IgD-negative memory B cell (primary cell): Measurements from ENCODE around the gene TMEM169. TPM values are rescaled to one million over a fixed set of nuclear protein-coding genes. Genes with fewer than 3 reads are reported as not detected.

ENCODE experiments used
- H3K27ac Mint-ChIP-seq, 3 donors: one replicate each; pipeline ENCODE4 v1.8.0; 2020 to 2022; ENCODE audit warnings: mild to moderate bottlenecking in 3 of 3, mixed read lengths in 3 of 3, moderate library complexity in 1 of 3
- H3K27me3 Mint-ChIP-seq: one replicate; pipeline ENCODE4 v1.8.0; 2021; ENCODE audit warnings: mixed read lengths
- H3K36me3 Mint-ChIP-seq: one replicate; pipeline ENCODE4 v1.8.0; 2020; ENCODE audit warnings: mild to moderate bottlenecking, mixed read lengths
- H3K4me1 Mint-ChIP-seq, 3 donors: one replicate each; pipeline ENCODE4 v1.8.0; 2020 to 2022; ENCODE audit warnings: mixed read lengths in 3 of 3, mild to moderate bottlenecking in 1 of 3
- H3K4me3 Mint-ChIP-seq, 4 donors: one replicate each; pipeline ENCODE4 v1.8.0; 2020 to 2022; ENCODE audit warnings: mild to moderate bottlenecking in 4 of 4, mixed read lengths in 4 of 4, moderate library complexity in 3 of 4
- H3K9me3 Mint-ChIP-seq, 3 donors: one replicate each; pipeline ENCODE4 v1.8.0; 2020 to 2021; ENCODE audit warnings: mixed read lengths in 3 of 3, mild to moderate bottlenecking in 1 of 3
- polyA plus RNA-seq: library from polyadenylated mRNA; unstranded; fragments of 300-500 nt; fragmentation: Illumina TruSeq; gene quantifications from one replicate; pipeline ENCODE4 v1.2.3, GENCODE V29; 2021

Gene TMEM169
- polyA plus RNA-seq, 1 donor from 2014 or later: 0.53 TPM

DNA sequence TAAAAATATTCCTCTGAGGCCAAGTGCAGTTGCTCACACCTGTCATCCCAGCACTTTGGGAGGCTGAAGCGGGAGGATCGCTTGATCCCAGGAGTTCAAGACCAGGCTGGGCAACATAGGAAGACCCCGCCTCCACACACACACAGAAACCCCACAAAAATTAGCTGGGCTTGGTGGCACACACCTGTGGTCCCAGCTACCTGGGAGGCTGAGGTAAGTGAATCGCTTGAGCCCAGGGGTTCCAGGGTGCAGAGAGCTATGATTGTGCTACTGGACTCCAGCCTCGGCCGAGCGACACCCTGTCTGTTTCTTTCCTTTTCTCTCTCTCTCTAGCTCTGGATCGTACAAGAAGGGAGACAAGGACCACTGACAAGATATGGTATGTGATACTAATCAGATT is 25.6 kb downstream of the TMEM169 start:
- H3K27me3 Mint-ChIP-seq: no peaks in the 10 kb centered on the region
- H3K36me3 Mint-ChIP-seq: peaks cover 4% of the 10 kb centered on the region
- H3K27ac Mint-ChIP-seq: peak overlapping the region in 1 of 3 donors; percentile 99
- peaks cover 18 to 26% (median 21%) of the 10 kb centered on the region in 3 donors for H3K4me1 Mint-ChIP-seq
- H3K9me3 Mint-ChIP-seq: no peaks in the 10 kb centered on the region
- H3K4me3 Mint-ChIP-seq: peak overlapping the region in 2 of 4 donors; percentile 60 to 99

DNA sequence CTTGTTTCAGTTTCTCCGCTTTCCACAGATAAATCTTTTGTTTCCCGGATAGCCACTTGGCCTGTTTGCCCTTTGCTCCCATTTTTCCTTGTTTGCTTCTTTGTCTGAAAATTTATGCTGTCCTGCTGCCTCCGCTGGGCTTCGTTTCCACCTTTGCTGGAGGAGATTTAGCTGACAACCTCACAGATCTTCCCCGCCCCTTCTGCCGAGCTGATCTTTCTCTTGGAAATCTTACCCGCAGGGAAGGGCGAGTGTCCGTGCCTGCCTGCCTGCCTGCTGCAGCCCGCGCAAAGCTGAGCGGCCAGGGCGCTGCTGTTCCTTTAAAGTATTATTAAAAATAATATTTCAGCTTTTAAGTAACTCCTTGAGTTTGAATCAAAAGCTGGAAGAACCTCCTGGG is 26.0 kb downstream of the TMEM169 start:
- peaks cover 4% of the 10 kb centered on the region for H3K36me3 Mint-ChIP-seq
- no peaks in the 10 kb centered on the region for H3K27me3 Mint-ChIP-seq
- no peaks in the 10 kb centered on the region for H3K9me3 Mint-ChIP-seq
- H3K4me1 Mint-ChIP-seq: peaks cover 22 to 30% (median 23%) of the 10 kb centered on the region in 3 donors
- peak overlapping the region in 2 of 4 donors; percentile 60 to 99 for H3K4me3 Mint-ChIP-seq
- peak overlapping the region; percentile 78 to 100 (median 99) for H3K27ac Mint-ChIP-seq

DNA sequence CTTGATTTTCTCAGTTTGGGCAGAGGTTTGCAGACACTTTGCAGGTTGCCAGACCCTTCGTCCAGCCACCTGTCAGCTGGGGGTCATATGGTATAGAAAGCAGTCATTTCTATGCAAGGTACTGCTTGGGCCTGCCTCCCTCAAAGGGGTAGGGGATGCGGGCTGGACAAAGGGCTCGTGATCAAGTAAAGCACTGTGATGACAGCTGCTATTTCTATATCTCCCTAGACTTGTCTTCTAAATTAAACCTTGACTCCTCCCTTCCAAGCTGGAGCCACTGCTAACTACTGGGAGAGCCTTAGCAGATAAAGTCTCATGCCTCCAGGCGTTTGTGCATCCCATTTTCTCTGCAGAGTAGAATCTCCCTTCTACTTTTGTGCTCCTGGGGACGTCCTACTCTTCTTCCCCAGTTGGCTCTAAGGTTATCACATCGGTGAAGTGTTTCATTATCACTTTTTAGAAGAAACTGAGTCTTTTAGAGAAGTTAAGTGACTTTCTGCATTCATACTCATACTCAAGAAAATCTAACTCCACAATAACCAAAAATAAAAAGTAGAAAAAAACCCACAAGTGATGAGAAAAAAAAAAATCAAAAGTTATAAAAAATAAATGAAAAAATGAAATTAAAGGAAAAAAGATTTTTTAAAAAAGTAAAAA is 26.7 kb downstream of the TMEM169 start:
- Mint-ChIP-seq H3K4me3 (peak overlapping the region; percentile 99 to 100 (median 100)), H3K27me3 (no peaks in the 10 kb centered on the region), H3K36me3 (peaks cover 8% of the 10 kb centered on the region), H3K4me1 (peaks cover 23 to 36% (median 26%) of the 10 kb centered on the region in 3 donors), H3K27ac (peak overlapping the region; percentile 84 to 100 (median 99)), H3K9me3 (no peaks in the 10 kb centered on the region)

DNA sequence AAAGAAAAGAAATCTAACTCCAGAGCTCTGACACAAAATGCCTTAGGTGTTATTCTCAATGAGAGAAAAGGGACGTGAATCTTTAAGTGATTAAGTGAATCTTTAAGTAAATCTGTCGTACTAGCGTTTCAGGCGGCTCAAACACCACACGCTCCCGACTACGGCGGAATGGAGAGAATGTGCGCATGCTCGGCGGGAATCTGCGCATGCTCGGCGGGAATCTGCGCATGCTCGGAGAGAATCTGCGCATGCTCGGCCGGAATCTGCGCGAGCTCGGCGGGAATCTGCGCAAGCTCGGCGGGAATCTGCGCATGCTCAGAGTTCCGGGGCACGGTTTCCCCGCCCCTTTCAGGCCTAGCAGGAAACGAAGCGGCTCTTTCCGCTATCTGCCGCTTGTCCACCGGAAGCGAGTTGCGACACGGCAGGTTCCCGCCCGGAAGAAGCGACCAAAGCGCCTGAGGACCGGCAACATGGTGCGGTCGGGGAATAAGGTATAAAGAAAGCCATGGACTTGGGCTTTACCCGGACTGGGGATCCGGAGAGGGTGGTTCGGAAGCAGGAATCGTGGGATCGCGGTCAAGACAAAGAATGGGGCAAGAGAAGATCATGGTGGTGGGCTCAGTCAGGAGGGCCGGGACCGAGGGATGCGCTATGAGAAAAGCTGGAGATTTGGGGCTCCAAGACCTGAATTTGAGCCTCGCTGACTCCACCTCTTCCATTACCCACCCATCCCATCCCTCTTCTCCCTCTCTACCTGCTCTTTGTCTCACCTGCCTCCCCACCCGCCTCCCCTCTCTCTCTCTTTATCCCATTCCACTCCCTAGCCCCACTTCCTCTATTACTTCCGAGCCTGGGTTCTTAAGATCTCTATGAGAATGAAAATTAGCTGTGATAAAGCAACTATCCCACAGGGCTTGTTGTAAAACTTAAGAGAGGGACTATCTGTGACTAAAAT is 27.5 kb downstream of the TMEM169 start, which contains the start of gene XRCC5:
Gene XRCC5, plus strand, starts transcription at position 382 of the 955 bp plus-strand sequence. Its CDS starts 89 bp downstream, at position 471.
- Mint-ChIP-seq H3K9me3 (no peaks in the 10 kb centered on the region), H3K4me3 (peak within 1 kb of the TSS; percentile 99 to 100 (median 100)), H3K27ac (peak within 1 kb of the TSS; percentile 99 to 100 (median 100)), H3K36me3 (peaks cover 8% of the 10 kb centered on the region), H3K4me1 (peaks cover 28 to 42% (median 30%) of the 10 kb centered on the region in 3 donors), H3K27me3 (no peaks in the 10 kb centered on the region)

DNA sequence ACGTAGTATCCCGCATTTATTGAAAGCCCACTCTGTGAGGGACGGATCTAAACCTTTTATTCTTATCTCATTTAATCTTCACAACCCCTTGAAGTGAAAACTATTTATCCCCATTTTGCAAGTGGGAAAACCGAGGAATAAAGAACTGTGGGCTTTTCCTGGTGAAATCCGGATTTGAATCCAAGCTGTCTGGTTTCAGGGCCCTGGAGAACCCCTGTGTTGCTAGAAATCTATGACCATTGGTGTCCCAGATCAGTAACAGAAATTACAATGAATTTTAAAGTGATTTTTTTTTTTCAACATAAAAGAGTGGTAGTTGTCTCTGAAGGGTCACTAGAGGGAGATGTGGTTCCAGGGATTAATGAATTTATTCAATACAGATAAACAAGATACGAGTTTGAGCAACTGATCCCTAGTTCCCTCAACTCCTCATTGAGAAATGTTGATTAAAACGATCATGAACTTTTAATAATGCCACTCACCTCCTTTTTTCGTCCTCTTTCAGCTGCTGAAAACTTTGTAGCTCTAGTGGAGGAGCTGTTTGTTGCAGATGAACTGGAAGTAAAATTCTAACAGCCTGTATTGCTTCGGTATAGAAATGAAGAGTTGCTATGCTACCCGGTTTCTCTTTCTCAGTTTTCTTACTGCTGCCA is 28.4 kb downstream of the TMEM169 start:
- Mint-ChIP-seq H3K27me3 (peaks cover 1% of the 10 kb centered on the region), H3K9me3 (no peaks in the 10 kb centered on the region), H3K36me3 (peaks cover 8% of the 10 kb centered on the region), H3K4me3 (peak overlapping the region; percentile 99 to 100 (median 100)), H3K4me1 (peaks cover 35 to 49% (median 39%) of the 10 kb centered on the region in 3 donors), H3K27ac (peak overlapping the region; percentile 99 to 100 (median 100))

DNA sequence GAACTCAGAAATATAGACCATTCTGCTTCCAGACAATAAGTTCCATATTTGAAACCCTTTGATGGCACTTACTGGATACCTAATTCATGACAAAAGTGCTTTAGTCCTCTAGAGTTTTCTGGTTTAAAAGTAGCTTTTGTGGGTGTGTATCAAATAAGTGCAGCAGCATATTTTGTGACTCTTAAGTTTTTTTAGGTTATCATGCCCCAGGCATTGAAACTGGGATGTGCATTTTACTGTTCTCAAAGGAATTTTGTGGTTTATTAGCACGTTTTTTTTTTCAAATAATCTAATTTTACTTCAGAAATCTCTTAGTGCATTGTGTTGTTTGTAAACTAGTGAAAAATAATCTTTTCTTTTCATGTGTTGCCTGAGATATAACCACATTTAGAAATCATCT is 28.9 kb downstream of the TMEM169 start:
- Mint-ChIP-seq H3K9me3 (no peaks in the 10 kb centered on the region), H3K36me3 (peaks cover 10% of the 10 kb centered on the region), H3K27me3 (peaks cover 1% of the 10 kb centered on the region), H3K27ac (peak overlapping the region; percentile 99 to 100 (median 100)), H3K4me3 (peak overlapping the region; percentile 99 to 100 (median 100)), H3K4me1 (peaks cover 39 to 53% (median 43%) of the 10 kb centered on the region in 3 donors)

DNA sequence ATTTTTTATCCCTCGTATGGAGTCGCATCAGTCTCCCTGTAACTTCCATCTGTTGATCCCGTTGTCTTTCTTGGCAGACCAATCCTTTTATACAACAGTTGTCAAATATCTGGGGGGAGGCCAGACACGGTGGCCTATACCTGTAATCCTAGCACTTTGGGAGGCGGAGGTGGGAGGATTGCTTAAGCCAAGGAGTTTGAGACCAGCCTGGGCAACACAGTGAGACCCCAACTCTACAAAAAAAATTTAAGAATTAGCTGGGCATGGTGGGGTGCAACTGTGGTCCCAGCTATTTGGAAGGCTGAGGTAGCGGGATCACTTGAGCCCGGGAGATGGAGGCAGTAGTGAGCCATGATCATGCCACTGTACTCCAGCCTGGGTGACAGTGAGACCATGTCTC is 29.4 kb downstream of the TMEM169 start:
- Mint-ChIP-seq H3K36me3 (peaks cover 10% of the 10 kb centered on the region), H3K4me3 (peak overlapping the region in 3 of 4 donors; percentile 99 to 100 (median 100)), H3K27me3 (peaks cover 1% of the 10 kb centered on the region), H3K9me3 (no peaks in the 10 kb centered on the region), H3K4me1 (peaks cover 39 to 55% (median 43%) of the 10 kb centered on the region in 3 donors), H3K27ac (peak overlapping the region in 2 of 3 donors; percentile 45 to 99)

DNA sequence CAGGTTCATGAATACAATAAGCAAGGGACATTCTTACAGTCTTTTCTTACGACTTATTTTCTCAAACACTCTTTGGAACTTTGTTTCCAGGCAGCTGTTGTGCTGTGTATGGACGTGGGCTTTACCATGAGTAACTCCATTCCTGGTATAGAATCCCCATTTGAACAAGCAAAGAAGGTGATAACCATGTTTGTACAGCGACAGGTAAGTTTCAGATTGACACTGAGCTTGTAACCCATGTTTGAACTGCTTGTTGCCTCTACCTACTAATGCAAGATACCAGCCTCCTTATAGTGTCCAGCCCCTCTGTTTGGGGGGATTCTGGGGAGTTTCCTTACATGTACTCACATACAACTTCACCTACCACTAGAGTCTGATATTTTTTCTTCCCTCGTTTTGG is 31.2 kb downstream of the TMEM169 start:
- peak overlapping the region in 1 of 4 donors; percentile 99 for H3K4me3 Mint-ChIP-seq
- H3K36me3 Mint-ChIP-seq: peaks cover 14% of the 10 kb centered on the region
- no peaks in the 10 kb centered on the region for H3K9me3 Mint-ChIP-seq
- peaks cover 41 to 69% (median 52%) of the 10 kb centered on the region in 3 donors for H3K4me1 Mint-ChIP-seq
- H3K27me3 Mint-ChIP-seq: peaks cover 1% of the 10 kb centered on the region
- peak overlapping the region in 2 of 3 donors; percentile 63 to 99 for H3K27ac Mint-ChIP-seq

DNA sequence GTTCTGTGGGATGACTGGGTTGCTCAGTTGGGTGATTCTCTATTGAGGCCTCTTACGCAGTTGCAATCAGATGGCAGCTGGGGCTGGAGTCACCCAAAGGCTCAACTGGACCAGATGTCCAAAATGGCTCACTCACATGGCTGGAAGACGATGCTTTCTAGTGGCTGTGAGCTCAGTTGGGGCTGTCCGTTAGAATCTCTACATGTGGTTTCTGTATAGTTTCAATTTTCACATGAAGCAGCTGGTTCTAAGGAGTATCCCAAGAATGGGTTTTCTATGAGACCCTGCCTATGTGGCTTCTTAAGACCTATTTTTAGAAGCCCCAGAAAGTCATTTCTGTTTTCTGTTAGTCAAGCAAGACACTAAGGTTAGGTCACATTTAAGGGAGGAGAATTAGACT is 31.9 kb downstream of the TMEM169 start:
- peaks cover 1% of the 10 kb centered on the region for H3K27me3 Mint-ChIP-seq
- H3K4me1 Mint-ChIP-seq: peaks cover 41 to 70% (median 52%) of the 10 kb centered on the region in 3 donors
- H3K4me3 Mint-ChIP-seq: peak overlapping the region in 2 of 4 donors; percentile 45 to 99
- peak overlapping the region in 2 of 3 donors; percentile 80 to 99 for H3K27ac Mint-ChIP-seq
- no peaks in the 10 kb centered on the region for H3K9me3 Mint-ChIP-seq
- peaks cover 14% of the 10 kb centered on the region for H3K36me3 Mint-ChIP-seq

DNA sequence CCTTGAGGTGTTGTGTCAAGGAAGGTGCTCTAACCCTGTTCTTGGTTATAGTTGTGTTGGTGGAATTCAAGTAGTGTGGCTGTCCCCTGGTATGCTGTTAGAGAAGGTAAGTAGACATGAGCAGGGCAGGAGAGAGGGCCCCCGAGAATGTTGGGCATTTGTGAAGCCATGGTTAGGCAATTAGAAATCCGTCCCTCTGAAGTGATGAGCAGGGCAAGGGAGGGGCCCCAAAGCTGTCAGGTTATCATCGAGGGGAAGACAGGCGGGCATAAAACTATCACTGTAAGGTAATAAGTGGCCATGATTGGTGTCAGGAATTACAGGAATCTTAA is 32.6 kb downstream of the TMEM169 start:
- Mint-ChIP-seq H3K9me3 (no peaks in the 10 kb centered on the region), H3K27me3 (peaks cover 1% of the 10 kb centered on the region), H3K36me3 (peaks cover 14% of the 10 kb centered on the region), H3K27ac (peak overlapping the region; percentile 99 to 100 (median 100)), H3K4me1 (peaks cover 41 to 69% (median 47%) of the 10 kb centered on the region in 3 donors), H3K4me3 (peak overlapping the region; percentile 92 to 99 (median 96))

DNA sequence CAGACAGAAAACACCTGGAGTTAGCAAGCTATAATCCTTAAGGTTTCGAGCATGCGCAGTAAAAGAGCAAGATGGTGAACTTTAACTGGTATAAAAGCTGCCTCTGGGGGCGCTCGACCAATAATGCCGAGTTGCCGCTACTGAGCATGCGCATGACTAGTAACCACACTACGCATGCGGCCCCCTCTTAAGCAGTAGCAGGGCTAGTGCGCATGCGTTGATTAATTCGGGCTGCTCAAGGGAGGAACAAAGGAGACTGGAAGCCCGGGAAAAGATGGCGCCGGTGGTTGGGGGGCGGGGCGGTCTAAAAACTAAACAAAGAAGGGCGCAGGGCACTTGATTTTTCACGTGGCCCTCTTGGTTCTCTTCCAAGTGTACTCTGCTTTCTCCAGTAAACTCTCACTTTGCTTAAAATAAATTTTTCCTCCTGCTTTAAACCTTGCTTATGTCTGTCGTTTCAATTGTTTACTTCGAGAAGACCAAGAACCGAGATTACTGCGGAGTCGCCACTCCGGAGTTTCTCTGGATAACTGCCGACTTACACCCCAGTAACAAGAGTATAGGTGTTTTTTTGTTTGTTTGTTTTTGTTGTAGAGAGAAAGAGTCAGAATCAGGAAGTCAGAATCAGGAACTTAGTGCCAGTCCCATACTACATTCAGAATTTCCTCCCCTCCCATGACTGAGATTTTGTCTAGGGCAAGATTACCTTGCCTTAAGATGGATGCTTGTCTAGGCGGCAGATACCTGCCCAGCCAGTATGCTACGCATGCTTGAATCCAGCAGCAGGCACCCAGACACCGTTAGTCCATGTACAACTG is 33.2 kb downstream of the TMEM169 start:
- no peaks in the 10 kb centered on the region for H3K9me3 Mint-ChIP-seq
- peaks cover 1% of the 10 kb centered on the region for H3K27me3 Mint-ChIP-seq
- H3K36me3 Mint-ChIP-seq: peaks cover 14% of the 10 kb centered on the region
- H3K4me3 Mint-ChIP-seq: peak overlapping the region; percentile 92 to 99 (median 96)
- H3K4me1 Mint-ChIP-seq: peaks cover 41 to 71% (median 44%) of the 10 kb centered on the region in 3 donors
- H3K27ac Mint-ChIP-seq: peak overlapping the region; percentile 99 to 100 (median 100)

DNA sequence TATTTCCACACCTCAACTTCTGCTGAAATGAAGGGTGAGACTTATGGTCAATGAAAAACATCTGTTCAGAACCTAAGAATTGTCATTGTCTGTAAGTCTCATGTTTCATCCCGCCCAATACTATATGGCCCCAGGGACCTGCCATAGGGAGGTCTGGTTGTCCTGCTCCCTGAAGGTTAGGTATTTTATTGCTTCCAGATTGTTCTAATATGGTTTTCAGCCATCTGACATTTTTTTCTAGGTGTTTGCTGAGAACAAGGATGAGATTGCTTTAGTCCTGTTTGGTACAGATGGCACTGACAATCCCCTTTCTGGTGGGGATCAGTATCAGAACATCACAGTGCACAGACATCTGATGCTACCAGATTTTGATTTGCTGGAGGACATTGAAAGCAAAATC is 34.7 kb downstream of the TMEM169 start:
- peaks cover 14% of the 10 kb centered on the region for H3K36me3 Mint-ChIP-seq
- peak overlapping the region in 2 of 3 donors; percentile 15 to 62 for H3K27ac Mint-ChIP-seq
- peaks cover 32 to 62% (median 37%) of the 10 kb centered on the region in 3 donors for H3K4me1 Mint-ChIP-seq
- peaks cover 1% of the 10 kb centered on the region for H3K27me3 Mint-ChIP-seq
- H3K9me3 Mint-ChIP-seq: no peaks in the 10 kb centered on the region
- H3K4me3 Mint-ChIP-seq: peak overlapping the region in 2 of 4 donors; percentile 25 to 63

DNA sequence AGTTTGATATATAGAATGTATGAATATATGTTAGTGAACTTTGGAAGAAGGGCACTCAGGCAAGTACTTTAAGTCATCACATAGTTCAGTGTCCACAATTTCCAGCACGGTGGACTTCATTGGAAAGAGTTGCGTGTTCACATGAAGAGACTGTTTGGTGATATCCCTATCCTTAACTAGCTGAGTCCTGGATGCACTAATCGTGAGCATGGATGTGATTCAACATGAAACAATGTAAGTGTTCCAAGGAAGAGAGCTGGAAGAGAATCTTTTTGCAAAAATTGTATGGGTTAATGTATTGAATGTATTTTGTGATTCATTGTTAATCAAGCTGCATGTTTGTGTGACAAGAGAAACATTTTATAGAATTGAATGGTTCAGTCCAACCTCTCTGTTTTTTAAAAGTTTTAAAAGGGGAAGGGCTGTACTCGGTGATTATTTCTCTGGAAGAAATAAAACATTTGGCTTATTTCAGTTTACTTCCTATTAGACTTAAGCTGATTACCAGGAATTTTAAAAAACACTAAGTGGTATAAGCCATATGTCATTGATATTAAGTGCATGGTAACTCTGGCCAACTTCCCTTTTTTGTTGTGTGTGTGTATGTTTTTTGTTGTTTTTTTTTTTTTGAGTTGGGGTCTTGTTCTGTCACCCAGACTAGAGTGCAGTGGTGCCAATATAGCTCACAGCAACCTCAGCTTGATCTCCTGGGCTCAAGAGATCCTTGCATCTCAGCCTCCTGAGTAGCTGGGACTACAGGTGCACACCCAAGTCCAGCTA is 36.0 kb downstream of the TMEM169 start:
- peaks cover 1% of the 10 kb centered on the region for H3K27me3 Mint-ChIP-seq
- H3K36me3 Mint-ChIP-seq: peaks cover 9% of the 10 kb centered on the region
- H3K27ac Mint-ChIP-seq: peak overlapping the region in 1 of 3 donors; percentile 19
- H3K9me3 Mint-ChIP-seq: no peaks in the 10 kb centered on the region
- H3K4me1 Mint-ChIP-seq: peaks cover 21 to 52% (median 29%) of the 10 kb centered on the region in 3 donors
- no peak overlapping the region for H3K4me3 Mint-ChIP-seq
